ENCODE data around the gene C2orf72.

Gene C2orf72

DNA sequence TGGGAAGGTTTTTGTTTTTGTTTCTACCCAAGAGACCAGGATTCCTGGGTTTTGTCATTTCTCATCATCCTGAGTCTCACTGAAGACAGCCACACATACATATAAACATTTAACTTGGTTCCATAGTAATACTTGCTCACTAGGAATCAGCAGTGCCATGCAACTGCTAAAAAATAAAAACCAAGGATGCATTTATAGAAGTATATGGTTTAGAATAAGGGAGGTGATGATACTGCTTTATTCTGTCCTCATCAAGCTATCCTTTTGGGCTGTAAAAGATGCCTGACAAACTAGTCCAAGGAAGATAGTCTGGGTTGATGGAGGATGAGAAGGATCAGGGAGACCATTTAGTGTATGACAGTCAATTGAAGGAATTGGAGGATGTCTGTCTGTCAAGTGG lies 40.7 kb upstream of the C2orf72 start:
- TF ChIP-seq, protein P1, sequence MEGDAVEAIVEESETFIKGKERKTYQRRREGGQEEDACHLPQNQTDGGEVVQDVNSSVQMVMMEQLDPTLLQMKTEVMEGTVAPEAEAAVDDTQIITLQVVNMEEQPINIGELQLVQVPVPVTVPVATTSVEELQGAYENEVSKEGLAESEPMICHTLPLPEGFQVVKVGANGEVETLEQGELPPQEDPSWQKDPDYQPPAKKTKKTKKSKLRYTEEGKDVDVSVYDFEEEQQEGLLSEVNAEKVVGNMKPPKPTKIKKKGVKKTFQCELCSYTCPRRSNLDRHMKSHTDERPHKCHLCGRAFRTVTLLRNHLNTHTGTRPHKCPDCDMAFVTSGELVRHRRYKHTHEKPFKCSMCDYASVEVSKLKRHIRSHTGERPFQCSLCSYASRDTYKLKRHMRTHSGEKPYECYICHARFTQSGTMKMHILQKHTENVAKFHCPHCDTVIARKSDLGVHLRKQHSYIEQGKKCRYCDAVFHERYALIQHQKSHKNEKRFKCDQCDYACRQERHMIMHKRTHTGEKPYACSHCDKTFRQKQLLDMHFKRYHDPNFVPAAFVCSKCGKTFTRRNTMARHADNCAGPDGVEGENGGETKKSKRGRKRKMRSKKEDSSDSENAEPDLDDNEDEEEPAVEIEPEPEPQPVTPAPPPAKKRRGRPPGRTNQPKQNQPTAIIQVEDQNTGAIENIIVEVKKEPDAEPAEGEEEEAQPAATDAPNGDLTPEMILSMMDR (IDR thresholded peaks at IDR 0.05; ENCODE audit: control insufficient read depth, insufficient read depth, low read depth, low read length, missing control alignments) = no peak
- H3K4me3 ChIP-seq (ENCODE audit: control insufficient read depth, low read depth, low read length) = no peak overlapping the region
- DNase-seq (ENCODE audit: low read depth) = no peak

- no peak for DNase-seq (ENCODE audit: low read depth)
- TF ChIP-seq, protein P1 (IDR thresholded peaks at IDR 0.05; ENCODE audit: control insufficient read depth, insufficient read depth, low read depth, low read length, missing control alignments) = no peak
- no peak overlapping the region for H3K4me3 ChIP-seq (ENCODE audit: control insufficient read depth, low read depth, low read length)
Observed at GRCh38 chr2:230998882-230999281, 38.4 kb upstream of the C2orf72 start.

- TF ChIP-seq, protein P1 (IDR thresholded peaks at IDR 0.05; ENCODE audit: control insufficient read depth, insufficient read depth, low read depth, low read length, missing control alignments) = no peak
- no peak overlapping the region for H3K4me3 ChIP-seq (ENCODE audit: control insufficient read depth, low read depth, low read length)
- DNase-seq (ENCODE audit: low read depth) = no peak
Observed at GRCh38 chr2:230999477-230999876, 37.8 kb upstream of the C2orf72 start.

DNA sequence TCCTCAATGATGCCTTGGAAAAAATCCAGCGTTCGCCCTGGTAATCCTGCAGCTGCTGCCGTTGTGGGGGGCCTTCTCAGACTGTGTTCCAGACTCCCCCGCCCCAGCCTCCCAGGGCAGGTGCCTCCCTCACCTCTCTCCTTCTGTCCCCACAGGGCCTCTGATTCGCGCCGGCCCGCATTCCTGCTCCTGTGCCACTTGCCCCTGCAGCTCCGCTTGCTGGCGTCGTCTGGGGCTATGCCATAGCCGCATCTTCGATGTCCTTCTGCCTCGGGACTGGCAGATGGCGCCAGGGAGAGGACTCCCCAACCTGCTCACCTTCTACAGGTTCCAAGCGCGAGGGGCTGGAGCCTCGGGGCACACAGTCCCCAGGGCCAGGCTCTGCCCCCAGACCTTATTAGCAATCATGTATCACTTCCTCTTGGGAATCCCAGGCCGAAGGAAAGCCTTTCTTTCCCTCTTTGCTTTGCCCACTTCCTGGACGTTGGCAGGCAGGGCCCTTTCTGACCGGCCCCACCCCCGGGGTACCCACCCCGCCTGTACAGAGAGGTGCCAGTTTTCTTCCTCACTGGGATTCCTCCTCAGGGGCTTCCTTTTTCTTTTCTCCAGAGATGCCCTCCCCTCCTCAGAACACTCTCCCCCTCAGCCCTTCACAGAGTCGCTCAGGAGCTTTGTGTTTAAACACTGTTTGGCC lies 37.0 kb upstream of the C2orf72 start:
- TF ChIP-seq, protein P1 (IDR thresholded peaks at IDR 0.05; ENCODE audit: control insufficient read depth, insufficient read depth, low read depth, low read length, missing control alignments) = no peak
- no peak overlapping the region for H3K4me3 ChIP-seq (ENCODE audit: control insufficient read depth, low read depth, low read length)
- DNase-seq (ENCODE audit: low read depth) = no peak

- TF ChIP-seq, protein P1 (IDR thresholded peaks at IDR 0.05; ENCODE audit: control insufficient read depth, insufficient read depth, low read depth, low read length, missing control alignments) = no peak
- DNase-seq (ENCODE audit: low read depth) = no peak
Observed at GRCh38 chr2:231001036-231001435, 36.3 kb upstream of the C2orf72 start.

DNA sequence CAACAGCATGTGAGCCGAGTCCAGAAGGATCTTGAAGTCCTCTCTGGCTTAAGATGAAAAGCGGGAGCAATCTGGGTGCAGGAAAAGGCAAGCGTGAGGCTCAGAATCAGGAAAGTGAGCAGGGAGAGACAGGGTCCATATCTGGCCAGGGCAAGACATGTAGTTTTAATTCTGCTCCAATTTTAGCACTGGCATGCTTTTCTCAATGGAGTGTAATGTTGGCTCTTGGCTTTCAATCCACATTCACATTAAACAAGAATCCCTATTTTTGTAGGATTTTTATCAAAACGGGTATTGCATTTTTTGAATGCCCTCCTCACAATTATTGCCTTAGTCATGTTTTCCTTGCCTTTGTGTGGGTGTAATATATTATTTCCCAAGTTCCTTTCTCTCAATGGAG lies 35.4 kb upstream of the C2orf72 start:
- DNase-seq (ENCODE audit: low read depth) = no peak
- TF ChIP-seq, protein P1 (IDR thresholded peaks at IDR 0.05; ENCODE audit: control insufficient read depth, insufficient read depth, low read depth, low read length, missing control alignments) = no peak
- no peak overlapping the region for H3K4me3 ChIP-seq (ENCODE audit: control insufficient read depth, low read depth, low read length)

More at GRCh38 chr2:231001036-231001435, 36.3 kb upstream of the C2orf72 start:
- no peak overlapping the region for H3K4me3 ChIP-seq (ENCODE audit: control insufficient read depth, low read depth, low read length)
